Sigmoid colon (tissue), 7 donors: ENCODE results near the gene HERPUD2. TPM values are rescaled to one million over a fixed set of nuclear protein-coding genes. Genes with fewer than 3 reads are reported as not detected.

ENCODE experiments used
- DNase-seq: peaks from one replicate; pipeline ENCODE4 v3.0.0-alpha.2; 2019
- H3K27ac ChIP-seq, 4 donors: fragments of 200-600 bp; sonication (generic); one replicate each; pipeline ENCODE4 v1.5.1; 2016 to 2019; ENCODE audit warnings: mild to moderate bottlenecking in 1 of 4
- H3K27me3 ChIP-seq, 3 donors: fragments of 200-600 bp; sonication (generic); one replicate each; pipeline ENCODE4 v1.5.1; 2019; ENCODE audit warnings: mild to moderate bottlenecking in 1 of 3
- H3K36me3 ChIP-seq, 4 donors: fragments of 200-600 bp; sonication (generic); one replicate each; pipeline ENCODE4 v1.5.1; 2016 to 2019
- H3K4me1 ChIP-seq, 4 donors: fragments of 200-600 bp; sonication (generic); one replicate each; pipeline ENCODE4 v1.5.1; 2017 to 2019
- H3K4me3 ChIP-seq, 4 donors: fragments of 200-600 bp; sonication (generic); one replicate each; pipeline ENCODE4 v1.5.1; 2017 to 2019; ENCODE audit warnings: mild to moderate bottlenecking in 2 of 4, moderate library complexity in 1 of 4
- H3K9me3 ChIP-seq, 4 donors: fragments of 200-600 bp in 3 of 4; sonication (generic) in 3 of 4; one replicate each; pipeline versions ENCODE4 v1.5.1 to v1.6.1; 2013 to 2019
- EP300 ChIP-seq, 4 donors: sonication (generic); formaldehyde crosslinking; IDR thresholded peaks; one replicate each; pipeline ENCODE4 v1.6.1; 2017; ENCODE audit warnings: antibody characterized with exemption in 4 of 4
- POLR2A ChIP-seq, 2 donors: fragments of 450-650 bp; IDR thresholded peaks; one replicate each; pipeline ENCODE4 v1.6.1; 2016; ENCODE audit warnings: antibody characterized with exemption in 2 of 2, mild to moderate bottlenecking in 2 of 2, moderate library complexity in 2 of 2
- POLR2AphosphoS5 ChIP-seq, 4 donors: sonication (generic); formaldehyde crosslinking; IDR thresholded peaks; one replicate each; pipeline ENCODE4 v1.6.1; 2017; ENCODE audit warnings: antibody characterized with exemption in 4 of 4
- WGBS, 2 donors: extraction: QIAGEN DNeasy Blood & Tissue Kit; methylation state at CpG; one replicate each; pipeline ENCODE4 v1.1.7; 2013; 5-methylcytosine and 5-hydroxymethylcytosine counted together
- intact Hi-C: fragments of 100-400 bp; cut with DNase I; formaldehyde crosslinking; loops from one replicate; pipeline ENCODE4 v1.15.1; 2023
- polyA plus RNA-seq, 3 donors: library from polyadenylated mRNA; stranded (reverse); fragments of 200-250 nt; gene quantifications; one replicate each; pipeline ENCODE4 v1.2.3, GENCODE V29; 2013
- total RNA-seq, 4 donors: library from RNA; depleted of rRNA; stranded (reverse); fragments of >200 nt; gene quantifications; one replicate each; pipeline ENCODE4 v1.1.0, GENCODE V29; 2016
- TF ChIP-seq, protein P1 (sequence below), 4 experiments: fragments of 450-650 bp in 3 of 4; fragments of 200-600 bp in 1 of 4; IDR thresholded peaks; one replicate each; pipeline ENCODE4 v1.5.1; 2016 to 2019; ENCODE audit warnings: antibody characterized with exemption in 4 of 4, mild to moderate bottlenecking in 3 of 4, moderate library complexity in 2 of 4
- donor health status: healthy with polysubstance abuse.
- donor health status: Bipolar disorder and iron deficiency.
- donor health status: healthy.

Gene HERPUD2
- total and polyA plus RNA-seq, 7 donors = 8.8 to 40.7 (median 21.7) TPM

DNA sequence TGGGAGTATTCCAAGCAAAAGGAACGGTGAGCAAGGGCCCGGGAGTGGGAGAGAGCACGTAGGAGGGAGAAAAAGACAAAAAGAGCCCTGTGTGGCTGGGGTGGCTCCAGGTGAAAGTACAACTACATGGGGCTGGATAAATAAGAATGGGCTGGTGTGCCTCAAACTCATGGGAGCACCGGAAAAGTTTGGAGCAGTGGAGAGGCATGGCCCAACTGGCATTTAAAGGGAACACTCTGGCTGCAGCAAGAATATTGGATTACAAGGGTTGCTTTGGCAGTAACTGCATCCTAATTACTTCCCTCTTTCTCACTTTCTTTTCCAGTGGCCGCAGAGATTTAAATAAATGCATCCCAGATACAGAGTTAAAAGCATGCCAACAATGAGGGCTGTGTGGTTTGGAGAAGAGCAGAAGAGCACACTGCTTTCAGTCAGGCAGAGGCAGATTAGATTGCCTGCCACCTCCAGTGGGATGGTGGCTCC, 39.1 kb upstream of the HERPUD2 start:
- intact Hi-C loops = no loop called here
- H3K36me3 ChIP-seq = no peaks in the 10 kb centered on the region
- TF ChIP-seq, protein P1, sequence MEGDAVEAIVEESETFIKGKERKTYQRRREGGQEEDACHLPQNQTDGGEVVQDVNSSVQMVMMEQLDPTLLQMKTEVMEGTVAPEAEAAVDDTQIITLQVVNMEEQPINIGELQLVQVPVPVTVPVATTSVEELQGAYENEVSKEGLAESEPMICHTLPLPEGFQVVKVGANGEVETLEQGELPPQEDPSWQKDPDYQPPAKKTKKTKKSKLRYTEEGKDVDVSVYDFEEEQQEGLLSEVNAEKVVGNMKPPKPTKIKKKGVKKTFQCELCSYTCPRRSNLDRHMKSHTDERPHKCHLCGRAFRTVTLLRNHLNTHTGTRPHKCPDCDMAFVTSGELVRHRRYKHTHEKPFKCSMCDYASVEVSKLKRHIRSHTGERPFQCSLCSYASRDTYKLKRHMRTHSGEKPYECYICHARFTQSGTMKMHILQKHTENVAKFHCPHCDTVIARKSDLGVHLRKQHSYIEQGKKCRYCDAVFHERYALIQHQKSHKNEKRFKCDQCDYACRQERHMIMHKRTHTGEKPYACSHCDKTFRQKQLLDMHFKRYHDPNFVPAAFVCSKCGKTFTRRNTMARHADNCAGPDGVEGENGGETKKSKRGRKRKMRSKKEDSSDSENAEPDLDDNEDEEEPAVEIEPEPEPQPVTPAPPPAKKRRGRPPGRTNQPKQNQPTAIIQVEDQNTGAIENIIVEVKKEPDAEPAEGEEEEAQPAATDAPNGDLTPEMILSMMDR (IDR thresholded peaks at IDR 0.05) = no peak
- TF ChIP-seq EP300 (IDR thresholded peaks at IDR 0.05) (no peak), POLR2AphosphoS5 (IDR thresholded peaks at IDR 0.05) (no peak), POLR2A (IDR thresholded peaks at IDR 0.05) (no peak)
- no peaks in the 10 kb centered on the region for H3K27me3 ChIP-seq
- peak overlapping the region in 2 of 4 donors; percentile 46 to 56 for H3K27ac ChIP-seq
- 48 to 66% methylated on average over 5 of the region's 5 CpGs for WGBS, 2 donors
- H3K4me1 ChIP-seq = peaks cover 0 to 33% (median 25%) of the 10 kb centered on the region in 4 donors
- no peak for DNase-seq
- no peak overlapping the region for H3K4me3 ChIP-seq
- no peaks in the 10 kb centered on the region for H3K9me3 ChIP-seq

DNA sequence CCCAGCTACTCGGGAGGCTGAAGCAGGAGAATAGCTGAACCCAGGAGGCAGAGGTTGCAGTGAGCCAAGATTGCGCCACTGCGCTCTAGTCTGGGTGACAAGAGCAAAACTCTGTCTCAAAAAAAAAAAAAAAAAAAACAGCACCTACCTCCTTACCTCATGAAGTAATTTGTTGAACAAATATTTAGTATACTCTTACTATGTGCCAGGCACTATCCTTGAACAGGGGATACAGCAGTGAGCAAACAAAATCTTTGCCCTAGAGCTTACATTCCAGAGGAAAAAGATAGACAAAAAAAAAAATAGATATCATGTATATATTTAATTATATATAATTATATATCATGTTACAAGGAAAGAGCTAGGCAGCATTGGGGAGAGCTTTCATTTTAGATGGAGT, 36.4 kb upstream of the HERPUD2 start:
- Histone ChIP-seq H3K9me3 (no peaks in the 10 kb centered on the region), H3K27me3 (no peaks in the 10 kb centered on the region), H3K4me1 (peaks cover 0 to 52% (median 44%) of the 10 kb centered on the region in 4 donors), H3K36me3 (no peaks in the 10 kb centered on the region), H3K4me3 (no peak overlapping the region), H3K27ac (no peak overlapping the region)
- no peak for DNase-seq
- WGBS, 2 donors = 95 to 98% methylated on average over 3 of the region's 3 CpGs
- intact Hi-C loops = no loop called here
- TF ChIP-seq, protein P1 (IDR thresholded peaks at IDR 0.05) = no peak
- TF ChIP-seq EP300 (IDR thresholded peaks at IDR 0.05) = no peak
- TF ChIP-seq POLR2AphosphoS5 (IDR thresholded peaks at IDR 0.05) = no peak
- no peak for TF ChIP-seq POLR2A (IDR thresholded peaks at IDR 0.05)

DNA sequence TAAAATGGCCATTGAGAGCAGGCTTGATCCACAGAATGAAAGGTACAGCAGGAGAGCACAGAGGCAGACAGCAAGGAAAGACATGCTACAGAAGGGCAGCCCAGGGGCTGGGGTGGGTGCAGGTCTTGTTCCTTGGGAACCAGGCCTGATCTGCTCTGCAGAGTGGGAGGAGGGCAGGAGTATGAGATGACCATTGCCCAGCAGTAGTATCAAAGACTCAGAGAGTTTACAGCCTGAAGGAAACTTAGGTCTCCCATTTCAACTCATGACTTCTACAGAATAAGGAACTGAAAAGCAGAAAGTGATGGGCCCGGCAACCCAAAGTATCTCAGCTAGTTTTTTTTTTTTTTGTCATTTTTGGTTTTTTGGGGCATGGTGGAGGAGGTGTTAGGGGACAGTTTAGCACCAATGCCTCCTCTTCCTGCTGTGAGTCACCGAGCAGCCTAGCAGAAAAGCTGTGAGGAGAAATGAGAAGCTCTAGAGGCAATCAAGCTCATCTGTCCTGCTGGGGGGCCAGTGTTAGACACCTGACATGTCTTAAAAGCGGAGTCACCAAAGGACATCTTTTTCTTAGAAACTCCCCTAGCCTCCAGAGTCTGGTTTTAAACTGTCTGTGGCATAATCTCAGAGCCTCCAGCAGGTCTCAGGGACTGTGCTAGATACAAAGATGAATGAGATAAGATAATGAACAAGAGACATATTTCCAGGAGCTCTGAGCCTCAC, 34.3 kb upstream of the HERPUD2 start:
- 52 to 86% methylated on average over 3 of the region's 3 CpGs for WGBS, 2 donors
- Histone ChIP-seq H3K4me1 (peaks cover 0 to 49% (median 42%) of the 10 kb centered on the region in 4 donors), H3K27ac (peak overlapping the region in 3 of 4 donors; percentile 77 to 88 (median 80)), H3K4me3 (no peak overlapping the region), H3K9me3 (no peaks in the 10 kb centered on the region), H3K27me3 (no peaks in the 10 kb centered on the region), H3K36me3 (no peaks in the 10 kb centered on the region)
- intact Hi-C loops = loop anchor here (10.0 kb wide), 1 partner anchor 396 kb away; no protein-coding TSS in a partner anchor
- no peak for TF ChIP-seq EP300 (IDR thresholded peaks at IDR 0.05)
- no peak for TF ChIP-seq POLR2A (IDR thresholded peaks at IDR 0.05)
- TF ChIP-seq POLR2AphosphoS5 (IDR thresholded peaks at IDR 0.05) = no peak
- TF ChIP-seq, protein P1 (IDR thresholded peaks at IDR 0.05) = no peak
- DNase-seq = no peak

DNA sequence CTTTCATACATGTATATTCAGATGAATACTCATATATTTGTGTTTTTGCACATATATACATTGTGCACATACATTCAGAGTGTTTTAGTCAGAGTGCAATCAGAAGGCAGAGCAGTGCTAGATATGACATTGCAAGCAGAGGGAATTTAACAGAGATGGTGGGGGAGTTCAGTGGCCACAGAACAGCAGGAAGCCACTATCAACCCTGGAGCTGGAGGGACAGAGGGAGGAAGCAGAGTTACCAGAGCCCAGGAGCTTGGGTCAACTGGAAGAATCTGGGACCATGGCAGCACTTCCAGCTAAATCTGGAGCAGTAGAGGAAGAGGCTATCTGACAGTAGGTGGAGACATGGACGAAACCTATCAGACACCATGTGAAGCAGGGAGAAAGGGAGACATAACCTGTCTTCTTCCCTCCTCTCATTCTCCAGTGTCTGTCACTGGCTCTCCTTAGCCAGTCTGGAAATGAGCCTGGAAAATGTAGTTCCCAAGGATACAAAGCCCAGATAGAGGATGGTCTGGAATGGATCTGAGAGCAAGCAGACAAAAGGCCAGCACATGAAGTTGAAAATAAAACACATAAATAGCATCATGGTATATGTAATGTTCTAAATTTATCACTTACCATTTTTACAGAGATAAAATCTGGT, 33.6 kb upstream of the HERPUD2 start:
- no peaks in the 10 kb centered on the region for H3K36me3 ChIP-seq
- peak overlapping the region in 3 of 4 donors; percentile 77 to 88 (median 80) for H3K27ac ChIP-seq
- H3K4me3 ChIP-seq = no peak overlapping the region
- no peaks in the 10 kb centered on the region for H3K9me3 ChIP-seq
- no peak for DNase-seq
- TF ChIP-seq EP300 (IDR thresholded peaks at IDR 0.05) (peak in 3 of 4 donors; percentile 64 to 81 (median 68)), POLR2A (IDR thresholded peaks at IDR 0.05) (no peak), POLR2AphosphoS5 (IDR thresholded peaks at IDR 0.05) (peak; percentile 64 to 93 (median 90))
- TF ChIP-seq, protein P1 (IDR thresholded peaks at IDR 0.05) = no peak
- 61 to 86% methylated on average over 1 of the region's 1 CpG for WGBS, 2 donors
- H3K27me3 ChIP-seq = no peaks in the 10 kb centered on the region
- intact Hi-C loops = loop anchor here (10.0 kb wide), 1 partner anchor 396 kb away; no protein-coding TSS in a partner anchor
- H3K4me1 ChIP-seq = peaks cover 0 to 42% (median 35%) of the 10 kb centered on the region in 4 donors
